Smooth muscle cell (in vitro differentiated cells): ENCODE data around the gene MYO3B. TPM values are rescaled to one million over a fixed set of nuclear protein-coding genes. Genes with fewer than 3 reads are reported as not detected.

Experiments
- DNase-seq: peaks from one replicate; lab custom pipeline; 2025; ENCODE audit not compliant: unreplicated experiment; lab: John Stamatoyannopoulos, UW
- H2AFZ ChIP-seq: fragments of 200-600 bp; sonication (generic); 2 replicates; pipeline ENCODE4 v1.6.0; 2016; ENCODE audit warnings: antibody characterized with exemption, low read depth, mild to moderate bottlenecking
- H3F3A ChIP-seq: fragments of 200-600 bp; sonication (generic); 2 replicates; pipeline ENCODE4 v1.6.0; 2017; ENCODE audit warnings: antibody characterized with exemption, low read depth
- H3K27ac ChIP-seq: fragments of 200-600 bp; sonication (generic); 2 replicates; pipeline ENCODE4 v1.5.1; 2016; ENCODE audit warnings: low read depth, mild to moderate bottlenecking
- H3K27me3 ChIP-seq: fragments of 200-600 bp; sonication (generic); 2 replicates; pipeline ENCODE4 v1.6.1; 2016; ENCODE audit warnings: low read depth, mild to moderate bottlenecking
- H3K36me3 ChIP-seq: fragments of 200-600 bp; sonication (generic); 2 replicates; pipeline ENCODE4 v1.5.1; 2016; ENCODE audit warnings: low read depth
- H3K4me1 ChIP-seq: fragments of 200-600 bp; sonication (generic); 2 replicates; pipeline ENCODE4 v1.5.1; 2016; ENCODE audit warnings: low read depth
- H3K4me2 ChIP-seq: fragments of 200-600 bp; sonication (generic); 2 replicates; pipeline ENCODE4 v1.6.0; 2016; ENCODE audit warnings: mild to moderate bottlenecking
- H3K4me3 ChIP-seq: fragments of 200-600 bp; sonication (generic); 2 replicates; pipeline ENCODE4 v1.5.1; 2016; ENCODE audit warnings: mild to moderate bottlenecking
- H3K79me2 ChIP-seq: fragments of 200-600 bp; sonication (generic); 2 replicates; pipeline ENCODE4 v1.6.0; 2016; ENCODE audit warnings: low read depth, mild to moderate bottlenecking
- H3K9ac ChIP-seq: fragments of 200-600 bp; sonication (generic); 2 replicates; pipeline ENCODE4 v1.6.0; 2016; ENCODE audit warnings: low read depth
- H3K9me3 ChIP-seq: fragments of 200-600 bp; sonication (generic); replicated peaks from 2 replicates; pipeline ENCODE4 v1.5.1; 2016; ENCODE audit warnings: low read depth
- H4K20me1 ChIP-seq: fragments of 200-600 bp; sonication (generic); 2 replicates; pipeline ENCODE4 v1.6.0; 2016; ENCODE audit warnings: low read depth
- WGBS: methylation state at CpG from one replicate; pipeline ENCODE4 v1.1.7; 2016; ENCODE audit warnings: low lambda C conversion rate; 5-methylcytosine and 5-hydroxymethylcytosine counted together
- polyA plus RNA-seq: library from polyadenylated mRNA; unstranded; fragments of >200 nt; fragmentation: Nextera tagmentation; extraction: Ambion mirVana; gene quantifications from 2 replicates; pipeline ENCODE4 v1.2.1, GENCODE V29; 2016
- total RNA-seq: library from RNA; depleted of rRNA; stranded (reverse); fragments of >200 nt; gene quantifications from 2 replicates; pipeline ENCODE4 v1.2.3, GENCODE V29; 2014
- TF ChIP-seq, protein P1 (sequence below): fragments of 200-600 bp; sonication (generic); IDR thresholded peaks from 2 replicates; pipeline ENCODE4 v1.5.1; 2017; ENCODE audit warnings: borderline replicate concordance, mild to moderate bottlenecking, antibody characterized with exemption; ENCODE audit not compliant: insufficient read depth, poor library complexity, severe bottlenecking

Gene MYO3B
- total and polyA plus RNA-seq, 2 experiments from 2014 or later = 0.47 to 3.1 TPM

DNA sequence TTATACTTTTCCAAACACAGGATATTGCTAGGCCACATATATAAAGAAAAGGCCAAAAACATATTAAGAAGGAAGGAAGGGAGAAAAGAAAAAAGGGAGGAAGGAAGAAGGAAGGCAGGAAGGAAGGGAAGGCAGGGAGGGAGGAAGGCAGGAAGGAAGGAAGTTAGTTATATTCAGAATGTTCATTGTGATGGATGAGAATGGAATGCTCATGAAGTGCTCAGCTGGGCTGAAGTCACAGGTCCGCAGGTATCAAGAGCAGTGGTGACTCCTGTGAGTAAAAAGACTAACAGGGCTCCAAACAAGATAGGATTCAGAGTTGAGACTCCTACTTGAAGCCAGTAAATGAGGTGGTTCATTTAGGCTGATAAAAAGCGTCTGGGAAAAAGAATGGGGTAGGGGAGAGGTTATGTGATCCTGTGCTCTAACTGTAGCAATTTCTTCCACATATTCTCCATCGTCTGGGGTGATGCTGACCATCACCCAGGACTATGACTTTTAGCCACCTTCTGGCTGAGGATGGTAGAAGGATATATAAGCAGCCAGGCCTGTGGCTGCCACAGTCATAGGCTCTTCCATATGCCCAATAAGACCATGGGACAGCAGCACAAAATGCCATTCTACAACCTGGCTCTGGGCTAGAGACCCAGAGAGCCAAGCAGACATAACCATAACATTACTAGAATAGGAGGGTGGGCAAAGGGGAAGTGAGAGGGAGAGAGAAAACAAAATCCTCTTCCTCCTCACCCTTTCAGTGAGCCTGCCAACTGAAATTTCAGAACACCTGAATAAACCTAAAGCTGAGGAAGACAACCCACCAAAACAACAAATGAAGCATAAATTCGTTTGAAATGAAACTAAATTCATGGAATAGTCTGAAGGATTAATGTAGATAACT lies 173.2 kb downstream of the MYO3B start:
- H3K9ac ChIP-seq = no peak overlapping the region
- H2AFZ ChIP-seq = no peak overlapping the region
- no peak overlapping the region for H3K4me2 ChIP-seq
- TF ChIP-seq, protein P1, sequence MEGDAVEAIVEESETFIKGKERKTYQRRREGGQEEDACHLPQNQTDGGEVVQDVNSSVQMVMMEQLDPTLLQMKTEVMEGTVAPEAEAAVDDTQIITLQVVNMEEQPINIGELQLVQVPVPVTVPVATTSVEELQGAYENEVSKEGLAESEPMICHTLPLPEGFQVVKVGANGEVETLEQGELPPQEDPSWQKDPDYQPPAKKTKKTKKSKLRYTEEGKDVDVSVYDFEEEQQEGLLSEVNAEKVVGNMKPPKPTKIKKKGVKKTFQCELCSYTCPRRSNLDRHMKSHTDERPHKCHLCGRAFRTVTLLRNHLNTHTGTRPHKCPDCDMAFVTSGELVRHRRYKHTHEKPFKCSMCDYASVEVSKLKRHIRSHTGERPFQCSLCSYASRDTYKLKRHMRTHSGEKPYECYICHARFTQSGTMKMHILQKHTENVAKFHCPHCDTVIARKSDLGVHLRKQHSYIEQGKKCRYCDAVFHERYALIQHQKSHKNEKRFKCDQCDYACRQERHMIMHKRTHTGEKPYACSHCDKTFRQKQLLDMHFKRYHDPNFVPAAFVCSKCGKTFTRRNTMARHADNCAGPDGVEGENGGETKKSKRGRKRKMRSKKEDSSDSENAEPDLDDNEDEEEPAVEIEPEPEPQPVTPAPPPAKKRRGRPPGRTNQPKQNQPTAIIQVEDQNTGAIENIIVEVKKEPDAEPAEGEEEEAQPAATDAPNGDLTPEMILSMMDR = no peak
- no peak overlapping the region for H3K4me3 ChIP-seq
- WGBS = 75% methylated on average over 4 of the region's 4 CpGs
- no peak overlapping the region for H3K27ac ChIP-seq
- H3K4me1 ChIP-seq = peaks cover 30% of the 10 kb centered on the region
- no peaks in the 10 kb centered on the region for H3K36me3 ChIP-seq
- H4K20me1 ChIP-seq = no peaks in the 10 kb centered on the region
- no peaks in the 10 kb centered on the region for H3K9me3 ChIP-seq
- H3K27me3 ChIP-seq = peaks cover 4% of the 10 kb centered on the region
- H3F3A ChIP-seq = no peaks in the 10 kb centered on the region
- DNase-seq = no peak
- H3K79me2 ChIP-seq = no peaks in the 10 kb centered on the region

DNA sequence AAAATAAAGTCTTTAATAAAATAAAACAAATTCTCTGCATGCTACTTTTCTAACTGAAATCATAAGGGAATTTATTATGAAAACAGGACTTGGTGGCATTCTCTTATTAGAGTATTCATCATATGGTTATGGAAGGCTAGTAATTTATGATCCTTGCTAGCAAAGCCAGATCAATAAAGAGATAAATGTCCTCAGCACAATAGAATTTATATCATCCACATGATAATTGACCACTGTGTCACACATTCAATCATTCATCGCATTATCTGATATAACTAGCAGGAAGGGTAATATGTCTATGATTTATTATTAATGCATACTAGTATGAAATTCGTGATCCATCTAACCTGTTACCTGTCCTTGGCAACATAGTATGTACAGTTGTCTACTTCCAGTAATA lies 175.8 kb downstream of the MYO3B start:
- Histone ChIP-seq H3K9me3 (no peaks in the 10 kb centered on the region), H3K36me3 (no peaks in the 10 kb centered on the region), H3F3A (no peaks in the 10 kb centered on the region), H3K27ac (no peak overlapping the region), H4K20me1 (no peaks in the 10 kb centered on the region), H3K27me3 (peaks cover 4% of the 10 kb centered on the region), H3K4me3 (no peak overlapping the region), H3K4me1 (peaks cover 30% of the 10 kb centered on the region), H3K79me2 (no peaks in the 10 kb centered on the region), H3K9ac (no peak overlapping the region), H3K4me2 (no peak overlapping the region), H2AFZ (no peak overlapping the region)
- TF ChIP-seq, protein P1 = no peak
- WGBS = 83% methylated on average over 2 of the region's 2 CpGs
- DNase-seq = no peak

DNA sequence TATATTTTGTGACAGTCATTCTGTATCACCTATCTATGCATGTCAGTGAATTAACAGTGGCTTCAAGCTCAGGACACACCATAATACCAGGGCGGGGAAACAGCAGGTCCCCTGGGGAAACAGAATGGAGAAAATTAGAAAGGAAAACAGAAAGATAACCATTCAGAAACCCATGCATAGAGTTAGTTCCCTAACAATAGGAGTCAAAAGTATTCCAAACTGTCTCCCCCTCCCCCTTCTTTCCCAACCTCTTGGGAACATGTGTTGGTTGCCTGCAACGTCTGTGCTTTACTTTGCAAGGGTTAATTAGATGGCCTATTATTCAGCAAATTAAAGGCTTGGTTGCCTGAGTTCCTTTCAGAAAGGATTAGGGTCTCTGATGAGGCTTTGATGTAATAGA lies 176.4 kb downstream of the MYO3B start:
- 27% methylated on average over 2 of the region's 2 CpGs for WGBS

More for the DNA sequence above, 176.4 kb downstream of the MYO3B start:
- no peaks in the 10 kb centered on the region for H4K20me1 ChIP-seq
- no peak overlapping the region for H2AFZ ChIP-seq
- peaks cover 4% of the 10 kb centered on the region for H3K27me3 ChIP-seq
- no peaks in the 10 kb centered on the region for H3K79me2 ChIP-seq
- no peaks in the 10 kb centered on the region for H3F3A ChIP-seq
- no peak overlapping the region for H3K27ac ChIP-seq
- H3K4me2 ChIP-seq = no peak overlapping the region
- TF ChIP-seq, protein P1 = no peak
- no peak overlapping the region for H3K4me3 ChIP-seq
- H3K9ac ChIP-seq = no peak overlapping the region
- no peaks in the 10 kb centered on the region for H3K9me3 ChIP-seq
- H3K36me3 ChIP-seq = no peaks in the 10 kb centered on the region
- peaks cover 30% of the 10 kb centered on the region for H3K4me1 ChIP-seq
- no peak for DNase-seq
